Mammary epithelial cell (primary cell): Measurements from ENCODE around the gene SORCS2.

Experiments used
- CTCF ChIP-seq, 2 donors: IDR thresholded peaks in 1 of 2; conservative IDR thresholded peaks in 1 of 2; 2 replicates each; pipeline ENCODE4 v1.5.1; 2011 to 2012; ENCODE audit warnings: inconsistent platforms in 2 of 2, low read length in 2 of 2, mild to moderate bottlenecking in 2 of 2, control low read depth in 1 of 2, low read depth in 1 of 2; ENCODE audit not compliant: insufficient read depth in 1 of 2; ENCODE audit errors: extremely low read depth in 1 of 2
- EZH2 ChIP-seq: IDR thresholded peaks from 2 replicates; pipeline ENCODE4 v1.6.1; 2012; ENCODE audit warnings: low read length, inconsistent platforms, borderline replicate concordance

GRCh38 chr4:7166981-7167700, 25.2 kb upstream of the SORCS2 start:
- TF ChIP-seq CTCF (conservative IDR thresholded peaks at IDR 0.05 in 1 of 2, IDR thresholded peaks at IDR 0.05 in 1 of 2; ENCODE audit: extremely low read depth in 1 of 2, insufficient read depth in 1 of 2, low read depth in 1 of 2, low read length in 2 of 2) (no peak), EZH2 (no peak)
